Upper lobe of left lung (tissue), 6 donors: ENCODE data around the gene SPEF1. TPM values are rescaled to one million over a fixed set of nuclear protein-coding genes. Genes with fewer than 3 reads are reported as not detected.

Experiments
- ATAC-seq, 2 donors: fragments of 200-7000 bp; cut with Tn5 transposase; one replicate each; pipeline ENCODE4 v1.9.1; 2022; ENCODE audit warnings: mild to moderate bottlenecking in 2 of 2, moderate library complexity in 2 of 2; ENCODE audit not compliant: low FRiP score in 2 of 2
- DNase-seq, 2 donors: peaks; one replicate each; pipeline ENCODE4 v3.0.0-alpha.2; 2019 to 2020
- H3K27ac ChIP-seq, 4 donors: fragments of 200-600 bp; sonication (generic); one replicate each; pipeline ENCODE4 v1.5.1; 2016 to 2019
- H3K27me3 ChIP-seq, 4 donors: fragments of 200-600 bp; sonication (generic); one replicate each; pipeline ENCODE4 v1.5.1; 2017 to 2019
- H3K36me3 ChIP-seq, 4 donors: fragments of 200-600 bp; sonication (generic); one replicate each; pipeline ENCODE4 v1.5.1; 2016 to 2019
- H3K4me1 ChIP-seq, 4 donors: fragments of 200-600 bp; sonication (generic); one replicate each; pipeline ENCODE4 v1.5.1; 2018 to 2019
- H3K4me3 ChIP-seq, 4 donors: fragments of 200-600 bp; sonication (generic); one replicate each; pipeline ENCODE4 v1.5.1; 2017 to 2019; ENCODE audit warnings: mild to moderate bottlenecking in 2 of 4, moderate library complexity in 1 of 4
- H3K9me3 ChIP-seq, 4 donors: fragments of 200-600 bp; sonication (generic); one replicate each; pipeline ENCODE4 v1.5.1; 2018 to 2019
- EP300 ChIP-seq, 4 donors: sonication (generic); formaldehyde crosslinking; IDR thresholded peaks; one replicate each; pipeline ENCODE4 v1.5.1; 2017; ENCODE audit warnings: antibody characterized with exemption in 4 of 4, control low read depth in 2 of 4
- POLR2A ChIP-seq, 4 donors: fragments of 450-650 bp; IDR thresholded peaks; one replicate each; pipeline ENCODE4 v1.5.1; 2016 to 2017; ENCODE audit warnings: antibody characterized with exemption in 4 of 4, mild to moderate bottlenecking in 2 of 4
- POLR2AphosphoS5 ChIP-seq, 2 donors: sonication (generic); formaldehyde crosslinking; IDR thresholded peaks; one replicate each; pipeline ENCODE4 v1.5.1; 2017; ENCODE audit warnings: antibody characterized with exemption in 2 of 2
- WGBS, 2 donors: methylation state at CpG; one replicate each; pipeline ENCODE4 v1.1.5; 2017 to 2018; 5-methylcytosine and 5-hydroxymethylcytosine counted together
- total RNA-seq, 6 donors: library from RNA; depleted of rRNA in 4 of 6; stranded (reverse); fragments of >200 nt in 4 of 6; gene quantifications; one replicate each; pipeline versions ENCODE4 v1.1.0 to v1.2.1, GENCODE V29; 2016 to 2021
- TF ChIP-seq, protein P1 (sequence below), 6 experiments: fragments of 450-650 bp in 4 of 6; fragments of 200-600 bp in 2 of 6; sonication (generic) in 2 of 6; IDR thresholded peaks; one replicate each; pipeline ENCODE4 v1.5.1; 2016 to 2019; ENCODE audit warnings: antibody characterized with exemption in 6 of 6
- donor health status: DM: no; HTN: no; CAD: no; lungs with moderate emphysema.
- donor health status: DM: no; HTN: yes; CAD: no; lungs with severe emphysema.

Gene SPEF1
- total RNA-seq, 6 donors from 2014 or later: 0.34 to 15.1 (median 5.4) TPM

DNA sequence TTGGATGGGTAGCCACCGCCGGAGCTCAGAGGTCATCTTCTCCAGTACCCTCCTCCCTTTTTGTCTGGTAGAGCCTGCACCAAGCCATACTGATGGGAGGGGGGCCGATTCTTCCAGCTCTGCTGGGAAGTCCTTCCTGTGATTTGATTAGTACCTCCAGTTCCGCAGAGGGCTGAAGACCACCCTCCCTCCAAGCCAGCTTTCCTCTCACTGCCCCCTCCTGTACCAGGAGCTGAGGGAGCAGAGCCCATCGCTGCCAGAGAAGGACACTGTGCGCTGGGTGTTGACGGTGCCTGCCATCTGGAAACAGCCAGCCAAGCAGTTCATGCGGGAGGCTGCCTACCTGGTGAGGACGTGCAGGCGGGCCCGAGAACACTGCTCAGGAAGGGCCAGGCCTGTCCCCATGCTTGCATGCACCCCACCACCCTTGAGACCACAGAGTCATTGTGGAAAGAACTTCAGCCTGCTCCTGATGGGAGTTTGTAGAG, 35.5 kb downstream of the SPEF1 start:
- Histone ChIP-seq H3K27ac (peak overlapping the region in 2 of 4 donors; percentile 49 to 59), H3K4me1 (peaks cover 17 to 35% (median 24%) of the 10 kb centered on the region in 4 donors), H3K36me3 (peaks cover 0 to 78% (median 15%) of the 10 kb centered on the region in 4 donors), H3K9me3 (no peaks in the 10 kb centered on the region), H3K27me3 (no peaks in the 10 kb centered on the region), H3K4me3 (peak overlapping the region in 1 of 4 donors; percentile 32)
- TF ChIP-seq EP300 (IDR thresholded peaks at IDR 0.05): no peak
- TF ChIP-seq, protein P1, sequence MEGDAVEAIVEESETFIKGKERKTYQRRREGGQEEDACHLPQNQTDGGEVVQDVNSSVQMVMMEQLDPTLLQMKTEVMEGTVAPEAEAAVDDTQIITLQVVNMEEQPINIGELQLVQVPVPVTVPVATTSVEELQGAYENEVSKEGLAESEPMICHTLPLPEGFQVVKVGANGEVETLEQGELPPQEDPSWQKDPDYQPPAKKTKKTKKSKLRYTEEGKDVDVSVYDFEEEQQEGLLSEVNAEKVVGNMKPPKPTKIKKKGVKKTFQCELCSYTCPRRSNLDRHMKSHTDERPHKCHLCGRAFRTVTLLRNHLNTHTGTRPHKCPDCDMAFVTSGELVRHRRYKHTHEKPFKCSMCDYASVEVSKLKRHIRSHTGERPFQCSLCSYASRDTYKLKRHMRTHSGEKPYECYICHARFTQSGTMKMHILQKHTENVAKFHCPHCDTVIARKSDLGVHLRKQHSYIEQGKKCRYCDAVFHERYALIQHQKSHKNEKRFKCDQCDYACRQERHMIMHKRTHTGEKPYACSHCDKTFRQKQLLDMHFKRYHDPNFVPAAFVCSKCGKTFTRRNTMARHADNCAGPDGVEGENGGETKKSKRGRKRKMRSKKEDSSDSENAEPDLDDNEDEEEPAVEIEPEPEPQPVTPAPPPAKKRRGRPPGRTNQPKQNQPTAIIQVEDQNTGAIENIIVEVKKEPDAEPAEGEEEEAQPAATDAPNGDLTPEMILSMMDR (IDR thresholded peaks at IDR 0.05): no peak
- TF ChIP-seq POLR2A (IDR thresholded peaks at IDR 0.05): no peak
- no peak for TF ChIP-seq POLR2AphosphoS5 (IDR thresholded peaks at IDR 0.05)
- WGBS, 2 donors: 78 to 86% methylated on average over 9 to 10 of the region's 11 CpGs
- no peak for DNase-seq
- ATAC-seq: no peak

DNA sequence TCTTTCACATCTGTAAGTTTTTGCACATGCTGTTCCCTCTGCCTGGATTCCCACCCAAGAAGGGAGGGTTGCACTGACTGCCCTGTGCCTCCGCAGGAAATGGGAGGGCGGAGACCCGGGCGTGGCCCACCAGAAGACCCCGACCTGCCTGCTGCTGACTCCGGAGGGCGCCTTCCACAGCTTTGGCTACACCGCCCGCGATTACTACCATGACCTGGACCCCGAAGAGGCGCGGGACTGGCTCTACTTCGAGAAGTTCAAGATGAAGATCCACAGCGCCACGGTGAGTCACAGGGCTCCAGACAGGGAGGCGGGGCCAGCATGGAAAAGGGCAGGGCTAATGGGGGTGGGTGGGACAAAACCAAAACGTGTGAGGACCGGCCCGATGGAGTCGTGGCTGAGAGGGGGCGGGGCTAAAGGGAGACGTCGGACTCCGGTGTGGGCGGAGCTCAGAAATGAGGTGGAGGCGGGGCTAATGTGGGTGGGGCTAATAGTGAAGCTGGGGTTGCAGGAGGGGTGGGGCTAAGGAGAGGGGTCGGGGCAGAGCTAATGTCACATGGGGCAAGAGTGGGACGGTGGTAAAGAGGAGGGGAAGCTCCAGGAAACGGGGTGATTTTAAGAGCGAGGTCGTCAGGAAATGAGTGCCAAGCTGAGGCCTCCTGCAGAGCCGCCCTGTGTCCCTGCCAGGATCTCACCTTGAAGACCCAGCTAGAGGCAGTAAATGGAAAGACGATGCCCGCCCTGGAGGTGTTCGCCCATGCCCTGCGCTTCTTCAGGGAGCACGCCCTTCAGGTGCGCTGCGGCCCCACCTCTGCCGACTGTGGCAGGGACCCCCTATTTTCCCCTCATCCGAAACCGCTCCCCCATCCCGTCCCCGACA, 36.2 kb downstream of the SPEF1 start:
- Histone ChIP-seq H3K27ac (peak overlapping the region in 3 of 4 donors; percentile 22 to 59 (median 49)), H3K9me3 (no peaks in the 10 kb centered on the region), H3K4me1 (peaks cover 24 to 35% (median 30%) of the 10 kb centered on the region in 4 donors), H3K4me3 (peak overlapping the region in 3 of 4 donors; percentile 16 to 32 (median 19)), H3K36me3 (peaks cover 0 to 71% (median 12%) of the 10 kb centered on the region in 4 donors), H3K27me3 (no peaks in the 10 kb centered on the region)
- WGBS, 2 donors: 46 to 51% methylated on average over 45 of the region's 45 CpGs
- TF ChIP-seq POLR2AphosphoS5 (IDR thresholded peaks at IDR 0.05) (peak in 1 of 2 donors; percentile 23), EP300 (IDR thresholded peaks at IDR 0.05) (no peak)
- ATAC-seq: peak; percentile 67 to 86
- peak; percentile 74 to 90 for DNase-seq

- Histone ChIP-seq H3K27ac (peak overlapping the region in 3 of 4 donors; percentile 22 to 59 (median 49)), H3K4me3 (no peak overlapping the region), H3K9me3 (no peaks in the 10 kb centered on the region), H3K27me3 (no peaks in the 10 kb centered on the region), H3K36me3 (peaks cover 0 to 61% (median 8%) of the 10 kb centered on the region in 4 donors), H3K4me1 (peaks cover 31 to 42% (median 34%) of the 10 kb centered on the region in 4 donors)
- 78 to 100% methylated on average over 1 of the region's 1 CpG for WGBS, 2 donors
- ATAC-seq (no peak), DNase-seq (no peak)
- TF ChIP-seq EP300 (IDR thresholded peaks at IDR 0.05): no peak
- no peak for TF ChIP-seq POLR2A (IDR thresholded peaks at IDR 0.05)
- TF ChIP-seq, protein P1 (IDR thresholded peaks at IDR 0.05): no peak
- TF ChIP-seq POLR2AphosphoS5 (IDR thresholded peaks at IDR 0.05): no peak
Observed at GRCh38 chr20:3744037-3744436, 37.2 kb downstream of the SPEF1 start.

GRCh38 chr20:3743251-3743650, 38.0 kb downstream of the SPEF1 start:
- DNase-seq (no peak), ATAC-seq (no peak)
- Histone ChIP-seq H3K4me3 (no peak overlapping the region), H3K27ac (peak overlapping the region in 1 of 4 donors; percentile 49), H3K4me1 (peaks cover 38 to 42% (median 40%) of the 10 kb centered on the region in 4 donors), H3K36me3 (peaks cover 0 to 54% (median 7%) of the 10 kb centered on the region in 4 donors), H3K9me3 (no peaks in the 10 kb centered on the region), H3K27me3 (no peaks in the 10 kb centered on the region)
- WGBS, 2 donors: 71 to 92% methylated on average over 2 of the region's 2 CpGs
- TF ChIP-seq POLR2AphosphoS5 (IDR thresholded peaks at IDR 0.05) (no peak), EP300 (IDR thresholded peaks at IDR 0.05) (no peak), POLR2A (IDR thresholded peaks at IDR 0.05) (no peak)
- TF ChIP-seq, protein P1 (IDR thresholded peaks at IDR 0.05): no peak

DNA sequence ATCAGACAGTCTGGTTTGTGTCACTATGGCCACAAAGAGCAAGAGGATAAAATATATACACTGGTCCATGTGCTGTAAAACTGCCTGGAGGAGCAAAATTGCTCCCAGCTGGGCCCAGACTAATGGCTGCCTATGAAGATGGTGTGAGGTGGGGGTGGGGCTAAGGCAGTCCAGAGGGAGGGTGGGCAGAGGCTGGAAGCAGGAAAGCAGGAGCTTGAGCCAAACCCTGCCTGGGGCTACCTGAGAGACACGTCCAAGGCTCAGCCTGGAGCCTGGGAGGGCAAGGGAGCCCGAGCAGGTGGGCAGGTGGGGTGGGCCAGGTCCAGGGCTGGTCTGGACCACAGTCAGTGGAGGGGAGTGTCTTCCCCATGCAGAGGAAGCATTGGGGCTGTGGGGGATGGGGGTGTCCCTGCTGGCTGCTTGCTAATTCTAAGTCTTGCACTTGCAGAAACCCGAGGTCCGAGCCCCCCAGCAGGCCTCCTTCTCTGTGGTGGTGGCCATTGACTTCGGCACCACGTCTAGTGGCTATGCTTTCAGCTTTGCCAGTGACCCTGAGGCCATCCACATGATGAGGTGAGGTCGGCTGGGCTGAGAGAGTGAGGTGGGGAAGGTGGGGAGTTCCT, 39.3 kb downstream of the SPEF1 start:
- WGBS, 2 donors: 77 to 82% methylated on average over 6 to 7 of the region's 7 CpGs
- Histone ChIP-seq H3K9me3 (no peaks in the 10 kb centered on the region), H3K4me3 (no peak overlapping the region), H3K4me1 (peaks cover 48 to 54% (median 49%) of the 10 kb centered on the region in 4 donors), H3K27ac (peak overlapping the region in 2 of 4 donors; percentile 80 to 91), H3K36me3 (peaks cover 0 to 40% (median 4%) of the 10 kb centered on the region in 4 donors), H3K27me3 (no peaks in the 10 kb centered on the region)
- TF ChIP-seq, protein P1 (IDR thresholded peaks at IDR 0.05): no peak
- no peak for TF ChIP-seq POLR2A (IDR thresholded peaks at IDR 0.05)
- no peak for TF ChIP-seq EP300 (IDR thresholded peaks at IDR 0.05)
- no peak for TF ChIP-seq POLR2AphosphoS5 (IDR thresholded peaks at IDR 0.05)
- DNase-seq: no peak
- no peak for ATAC-seq
